ENCODE data around the gene VEGFB. TPM values are rescaled to one million over a fixed set of nuclear protein-coding genes. Genes with fewer than 3 reads are reported as not detected.

VEGFB gene
- total and polyA plus RNA-seq, 2 of the 8 experiments (the other 6 are each of a cell fraction or from before 2014, with no cell fraction given): 9.3 to 49.6 TPM

DNA sequence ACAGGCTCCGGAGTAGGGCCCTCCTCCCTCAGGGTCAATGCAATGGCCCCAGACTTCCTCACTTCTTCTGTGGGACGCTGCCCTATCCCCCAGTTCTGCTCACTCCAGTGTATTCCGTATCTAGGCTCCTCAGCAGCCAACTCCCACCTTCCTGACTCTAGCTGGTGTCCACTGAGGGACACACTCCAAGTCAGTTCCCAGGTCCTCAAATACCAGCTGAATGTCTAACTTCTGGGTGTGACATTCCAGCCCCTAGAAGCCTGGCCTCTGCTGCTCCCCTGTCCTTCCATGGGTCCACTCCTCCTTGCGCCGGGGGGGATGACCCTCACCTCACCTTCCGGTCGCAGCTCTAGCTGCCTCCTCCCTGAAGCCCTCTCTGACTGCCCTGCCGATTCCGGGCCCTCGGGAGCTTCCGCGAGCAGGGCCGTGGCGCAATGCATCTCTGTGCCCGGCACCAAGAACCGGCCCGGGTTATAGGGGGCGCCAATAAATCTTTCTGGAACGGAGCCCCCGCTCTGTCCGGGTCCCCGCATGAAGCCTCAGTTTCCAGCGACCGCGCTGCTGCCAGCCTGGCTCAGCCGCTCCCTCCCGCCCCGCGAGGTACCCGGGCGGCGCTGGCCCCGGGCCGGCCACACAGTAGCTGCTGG is 34.6 kb downstream of the VEGFB start:
- Histone ChIP-seq H3K27me3 (replicated peaks in 1 of 4; ENCODE audit: control insufficient read depth in 3 of 4, extremely low read depth in 1 of 4, insufficient read depth in 3 of 4, low read length in 3 of 4) (no peaks in the 10 kb centered on the region), H3K4me2 (ENCODE audit: insufficient read depth in 1 of 2, low read depth in 2 of 2, low read length in 2 of 2) (peak overlapping the region; percentile 80 to 86), H2AFZ (ENCODE audit: low read length) (no peak overlapping the region), H2BK15ac (ENCODE audit: low read length) (peak overlapping the region; percentile 20; the same call in 1 of the 2 replicates), H3K9ac (replicated peaks in 1 of 4; ENCODE audit: extremely low read depth in 1 of 4, low read depth in 3 of 4, low read length in 3 of 4) (peak overlapping the region; percentile 41 to 88 (median 73); a peak in 6 of 7 replicates), H4K20me1 (replicated peaks in 1 of 2; ENCODE audit: control insufficient read depth in 1 of 2, insufficient read depth in 2 of 2, low read length in 2 of 2) (peaks cover 2 to 5% of the 10 kb centered on the region in 2 experiments), H4K5ac (ENCODE audit: insufficient read length, low read depth, low read length) (peak overlapping the region; percentile 90), H3K4me3 (ENCODE audit: extremely low read depth in 1 of 4, insufficient read depth in 2 of 4, low read depth in 3 of 4, low read length in 4 of 4) (peak overlapping the region; percentile 70 to 82 (median 80)), H3K79me1 (ENCODE audit: low read depth, low read length) (no peaks in the 10 kb centered on the region; the same call in 1 of the 2 replicates), H2BK120ac (replicated peaks; ENCODE audit: low read depth, low read length) (no peak overlapping the region), H3K14ac (ENCODE audit: insufficient read length) (no peak overlapping the region), H3K36me3 (ENCODE audit: control insufficient read depth in 2 of 4, insufficient read depth in 4 of 4, low read length in 3 of 4) (peaks cover 9 to 24% (median 15%) of the 10 kb centered on the region in 4 experiments), H3K4ac (replicated peaks; ENCODE audit: insufficient read length, low read depth, low read length) (peak overlapping the region; percentile 19), H3K23me2 (ENCODE audit: low read depth, low read length) (peaks cover 4% of the 10 kb centered on the region), H2BK20ac (ENCODE audit: low read length) (no peak overlapping the region), H2AK5ac (ENCODE audit: low read depth, low read length) (no peak overlapping the region), H3K27ac (ENCODE audit: low read depth, low read length) (peak overlapping the region; percentile 47; the same call in 1 of the 2 replicates), H3K18ac (ENCODE audit: extremely low read depth, low read length) (peak overlapping the region; percentile 52), H2BK5ac (ENCODE audit: low read depth, low read length) (peak overlapping the region; percentile 81; the same call in 1 of the 2 replicates), H3K4me1 (replicated peaks in 1 of 4; ENCODE audit: control insufficient read depth in 3 of 4, insufficient read depth in 4 of 4, low read length in 3 of 4) (peaks cover 0 to 11% (median 5%) of the 10 kb centered on the region in 4 experiments; a peak in 5 of 7 replicates), H3K23ac (ENCODE audit: insufficient read length) (no peak overlapping the region), H4K8ac (ENCODE audit: extremely low read depth, insufficient read depth, low read length) (peak overlapping the region; percentile 79), H4K91ac (replicated peaks; ENCODE audit: insufficient read length, low read length) (no peak overlapping the region), H2BK12ac (ENCODE audit: low read depth, low read length) (no peak overlapping the region), H3K56ac (replicated peaks; ENCODE audit: insufficient read length, low read depth, low read length) (peak overlapping the region; percentile 78), H3K79me2 (ENCODE audit: control insufficient read depth in 1 of 2, insufficient read depth in 2 of 2, low read length in 2 of 2) (0 out of 4 replicates have a peak, but pooled peaks cover 0 to 4% of the 10 kb centered on the region in 2 experiments), H3K9me3 (ENCODE audit: insufficient read depth in 2 of 2, low read depth in 1 of 2, low read length in 1 of 2) (no peaks in the 10 kb centered on the region)
- WGBS, 2 experiments (ENCODE audit: extremely low coverage in 1 of 2, insufficient coverage in 1 of 2, insufficient read length in 1 of 2, insufficient replicate concordance in 2 of 2, low coverage in 1 of 2, low lambda C conversion rate in 2 of 2, missing lambda C conversion rate in 1 of 2): 8% methylated on average over 16 of the region's 34 CpGs; no CpG with 5 or more reads in 1 of the 2 experiments
- CTCF ChIA-PET (ENCODE audit: partially characterized antibody): interaction anchor here (0.9 to 13.7 kb wide), 12 partner anchors 13 to 84 kb away, joined by 3 to 168 read pairs (median 6); partner anchors contain the start of genes BAD, CATSPERZ, ESRRA and PLCB3
- POLR2A ChIA-PET (ENCODE audit: partially characterized antibody): interaction anchor here (0.7 to 11.9 kb wide), 20 partner anchors 12 to 1418 kb away, joined by 3 to 352 read pairs (median 6); partner anchors contain the start of genes BAD, ESRRA, FERMT3 and FKBP2
- FAIRE-seq (no peak), DNase-seq (ENCODE audit: low read depth in 1 of 2, low spot score in 2 of 2) (peak in 1 of 2 experiments; percentile 76)
- TF ChIP-seq TCF12 (IDR thresholded peaks at IDR 0.05; ENCODE audit: low read depth, low read length) (no peak), NRF1 (IDR thresholded peaks at IDR 0.05; ENCODE audit: low read depth, low read length) (no peak), POLR2A (IDR thresholded peaks at IDR 0.05; ENCODE audit: control extremely low read depth in 1 of 2, low read depth in 2 of 2, low read length in 2 of 2) (no peak), CHD1 (IDR thresholded peaks at IDR 0.05; ENCODE audit: low read depth, low read length) (no peak), SP4 (IDR thresholded peaks at IDR 0.05; ENCODE audit: low read length) (peak; percentile 7; the same call in 1 of the 2 replicates), POLR2AphosphoS5 (IDR thresholded peaks at IDR 0.05; ENCODE audit: low read depth, low read length) (peak; percentile 14; the same call in 1 of the 2 replicates), CTBP2 (IDR thresholded peaks at IDR 0.05; ENCODE audit: borderline replicate concordance, insufficient read depth, insufficient read length, low read length) (no peak), ZNF274 (IDR thresholded peaks at IDR 0.05; ENCODE audit: borderline replicate concordance, extremely low read depth, low read length) (no peak), YY1 (IDR thresholded peaks at IDR 0.05; ENCODE audit: low read depth, low read length) (no peak), RNF2 (IDR thresholded peaks at IDR 0.05; ENCODE audit: borderline replicate concordance, low read depth, low read length, missing control alignments, poor library complexity, severe bottlenecking) (no peak)
- TF ChIP-seq, protein P1, sequence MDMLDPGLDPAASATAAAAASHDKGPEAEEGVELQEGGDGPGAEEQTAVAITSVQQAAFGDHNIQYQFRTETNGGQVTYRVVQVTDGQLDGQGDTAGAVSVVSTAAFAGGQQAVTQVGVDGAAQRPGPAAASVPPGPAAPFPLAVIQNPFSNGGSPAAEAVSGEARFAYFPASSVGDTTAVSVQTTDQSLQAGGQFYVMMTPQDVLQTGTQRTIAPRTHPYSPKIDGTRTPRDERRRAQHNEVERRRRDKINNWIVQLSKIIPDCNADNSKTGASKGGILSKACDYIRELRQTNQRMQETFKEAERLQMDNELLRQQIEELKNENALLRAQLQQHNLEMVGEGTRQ (IDR thresholded peaks at IDR 0.05; ENCODE audit: low read length): no peak

Measured in H1 (cell line).